T-helper 1 cell treated with Interleukin-12 subunit alpha and Interleukin-12 subunit beta and Interleukin-4 antibody, amounts not matched to agents 30 μg/mL and 1 μg/mL, for 36 hours (primary cell): Measurements from ENCODE around the gene LDHD.

Experiments used
- H3K27ac Mint-ChIP-seq: one replicate; pipeline ENCODE4 v1.8.0; 2021; ENCODE audit warnings: mild to moderate bottlenecking, mixed read lengths
- H3K27me3 Mint-ChIP-seq: one replicate; pipeline ENCODE4 v1.8.0; 2021; ENCODE audit warnings: low read depth, mixed read lengths
- H3K36me3 Mint-ChIP-seq: one replicate; pipeline ENCODE4 v1.8.0; 2021; ENCODE audit warnings: low read depth, mixed read lengths
- H3K4me1 Mint-ChIP-seq: one replicate; pipeline ENCODE4 v1.8.0; 2021; ENCODE audit warnings: low read depth, mixed read lengths
- H3K4me3 Mint-ChIP-seq: one replicate; pipeline ENCODE4 v1.8.0; 2021; ENCODE audit warnings: mild to moderate bottlenecking, moderate library complexity, mixed read lengths
- H3K9me3 Mint-ChIP-seq: one replicate; pipeline ENCODE4 v1.8.0; 2021; ENCODE audit warnings: mixed read lengths

The LDHD gene

GRCh38 chr16:75072239-75072947 is 44.2 kb downstream of the LDHD start:
- peaks cover 3% of the 10 kb centered on the region for H3K9me3 Mint-ChIP-seq
- no peak overlapping the region for H3K4me3 Mint-ChIP-seq
- H3K4me1 Mint-ChIP-seq, result peaks cover 56% of the 10 kb centered on the region
- H3K36me3 Mint-ChIP-seq, result peaks cover 35% of the 10 kb centered on the region
- peak overlapping the region; percentile 66 for H3K27ac Mint-ChIP-seq
- no peaks in the 10 kb centered on the region for H3K27me3 Mint-ChIP-seq

- Mint-ChIP-seq H3K4me1 (peaks cover 61% of the 10 kb centered on the region), H3K27me3 (no peaks in the 10 kb centered on the region), H3K9me3 (peaks cover under 1% of the 10 kb centered on the region), H3K4me3 (no peak overlapping the region), H3K36me3 (peaks cover 39% of the 10 kb centered on the region), H3K27ac (no peak overlapping the region)
Measured at GRCh38 chr16:75071621-75072020, 45.0 kb downstream of the LDHD start.

- Mint-ChIP-seq H3K4me1 (peaks cover 58% of the 10 kb centered on the region), H3K36me3 (peaks cover 35% of the 10 kb centered on the region), H3K27me3 (no peaks in the 10 kb centered on the region), H3K4me3 (no peak overlapping the region), H3K9me3 (no peaks in the 10 kb centered on the region), H3K27ac (peak overlapping the region; percentile 52)
Measured at GRCh38 chr16:75070012-75070841, 46.4 kb downstream of the LDHD start.

- Mint-ChIP-seq H3K36me3 (peaks cover 29% of the 10 kb centered on the region), H3K27ac (no peak overlapping the region), H3K27me3 (no peaks in the 10 kb centered on the region), H3K4me3 (no peak overlapping the region), H3K4me1 (peaks cover 60% of the 10 kb centered on the region), H3K9me3 (no peaks in the 10 kb centered on the region)
Measured at GRCh38 chr16:75068085-75069031, 48.2 kb downstream of the LDHD start.

- Mint-ChIP-seq H3K36me3 (peaks cover 22% of the 10 kb centered on the region), H3K27ac (peak overlapping the region; percentile 5), H3K4me3 (no peak overlapping the region), H3K9me3 (no peaks in the 10 kb centered on the region), H3K27me3 (no peaks in the 10 kb centered on the region), H3K4me1 (peaks cover 63% of the 10 kb centered on the region)
Measured at GRCh38 chr16:75066861-75067447, 49.6 kb downstream of the LDHD start.

GRCh38 chr16:75065521-75066149 is 50.9 kb downstream of the LDHD start:
- Mint-ChIP-seq H3K36me3 (peaks cover 29% of the 10 kb centered on the region), H3K4me3 (peak overlapping the region; percentile 66), H3K27ac (peak overlapping the region; percentile 89), H3K4me1 (peaks cover 69% of the 10 kb centered on the region), H3K27me3 (no peaks in the 10 kb centered on the region), H3K9me3 (no peaks in the 10 kb centered on the region)

- H3K27ac Mint-ChIP-seq, result peak overlapping the region; percentile 89
- H3K36me3 Mint-ChIP-seq, result peaks cover 23% of the 10 kb centered on the region
- peak overlapping the region; percentile 66 for H3K4me3 Mint-ChIP-seq
- peaks cover 64% of the 10 kb centered on the region for H3K4me1 Mint-ChIP-seq
- H3K9me3 Mint-ChIP-seq, result no peaks in the 10 kb centered on the region
- H3K27me3 Mint-ChIP-seq, result no peaks in the 10 kb centered on the region
Measured at GRCh38 chr16:75065149-75065505, 51.5 kb downstream of the LDHD start.

- Mint-ChIP-seq H3K36me3 (peaks cover 22% of the 10 kb centered on the region), H3K9me3 (no peaks in the 10 kb centered on the region), H3K4me3 (peak overlapping the region; percentile 66), H3K4me1 (peaks cover 61% of the 10 kb centered on the region), H3K27me3 (no peaks in the 10 kb centered on the region), H3K27ac (peak overlapping the region; percentile 89)
Measured at GRCh38 chr16:75064403-75065148, 52.0 kb downstream of the LDHD start.

GRCh38 chr16:75063549-75064088 is 53.0 kb downstream of the LDHD start:
- Mint-ChIP-seq H3K36me3 (peaks cover 22% of the 10 kb centered on the region), H3K27ac (peak overlapping the region; percentile 60), H3K4me1 (peaks cover 62% of the 10 kb centered on the region), H3K27me3 (no peaks in the 10 kb centered on the region), H3K4me3 (peak overlapping the region; percentile 51), H3K9me3 (no peaks in the 10 kb centered on the region)

- H3K27ac Mint-ChIP-seq, result peak overlapping the region; percentile 66
- H3K36me3 Mint-ChIP-seq, result peaks cover 25% of the 10 kb centered on the region
- H3K27me3 Mint-ChIP-seq, result no peaks in the 10 kb centered on the region
- peaks cover 63% of the 10 kb centered on the region for H3K4me1 Mint-ChIP-seq
- no peaks in the 10 kb centered on the region for H3K9me3 Mint-ChIP-seq
- H3K4me3 Mint-ChIP-seq, result no peak overlapping the region
Measured at GRCh38 chr16:75062976-75063346, 53.6 kb downstream of the LDHD start.

GRCh38 chr16:75062135-75062975 is 54.2 kb downstream of the LDHD start:
- Mint-ChIP-seq H3K27ac (peak overlapping the region; percentile 66), H3K36me3 (peaks cover 25% of the 10 kb centered on the region), H3K27me3 (no peaks in the 10 kb centered on the region), H3K4me3 (no peak overlapping the region), H3K9me3 (no peaks in the 10 kb centered on the region), H3K4me1 (peaks cover 59% of the 10 kb centered on the region)
